Measurements from ENCODE around the gene ANKRD42. TPM values are rescaled to one million over a fixed set of nuclear protein-coding genes. Genes with fewer than 3 reads are reported as not detected.

Gene ANKRD42
- total and polyA plus RNA-seq, 9 of the 15 experiments (the other 6 are each of a cell fraction or from before 2014, with no cell fraction given), result 2.8 to 9.1 (median 6.1) TPM

DNA sequence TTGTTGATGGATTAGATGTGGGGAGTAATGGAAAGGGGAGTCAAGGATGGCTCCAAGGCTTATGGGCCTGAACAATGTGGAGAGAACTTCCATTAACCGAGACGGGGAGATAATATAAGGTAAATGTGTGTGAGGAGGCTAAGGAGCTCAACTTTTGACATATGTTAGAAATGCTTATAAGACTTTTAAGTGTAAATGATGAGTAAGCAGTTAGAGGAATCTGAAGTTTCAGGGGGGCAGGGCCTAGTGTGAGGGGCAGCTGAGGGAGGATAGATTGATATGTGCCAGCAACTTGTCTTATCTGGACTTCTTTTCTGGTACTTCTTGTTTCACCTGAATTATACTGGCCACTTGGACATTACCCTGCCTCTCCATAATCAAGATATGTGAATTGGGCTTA, 29.9 kb downstream of the ANKRD42 start:
- Histone ChIP-seq H4K20me1 (replicated peaks; ENCODE audit: control insufficient read depth, insufficient read depth, low read length) (no peaks in the 10 kb centered on the region), H2AFZ (ENCODE audit: low read depth, low read length) (no peak overlapping the region), H3K27ac (ENCODE audit: extremely low read depth, low read depth, low read length) (no peak overlapping the region), H3K79me2 (ENCODE audit: control insufficient read depth, insufficient read depth, low read length) (no peaks in the 10 kb centered on the region), H3K4me3 (no peak overlapping the region), H3K9ac (ENCODE audit: insufficient read depth in 1 of 2, low read depth in 2 of 2, low read length in 2 of 2) (no peak overlapping the region), H3K36me3 (ENCODE audit: control insufficient read depth, insufficient read depth, low read length) (no peaks in the 10 kb centered on the region), H3K4me1 (replicated peaks in 1 of 2; ENCODE audit: control insufficient read depth in 2 of 2, insufficient read depth in 2 of 2, low read length in 2 of 2) (no peaks in the 10 kb centered on the region), H3K4me2 (ENCODE audit: insufficient read depth, low read length) (no peak overlapping the region), H3K9me3 (replicated peaks; ENCODE audit: control insufficient read depth, insufficient read depth, low read depth, low read length) (0 out of 2 replicates have a peak, but pooled peaks cover 1% of the 10 kb centered on the region), H3K9me1 (ENCODE audit: control insufficient read depth, insufficient read depth, low read length) (no peaks in the 10 kb centered on the region), H3K27me3 (ENCODE audit: control insufficient read depth in 2 of 2, insufficient read depth in 2 of 2, low read length in 2 of 2) (0 out of 5 replicates have a peak, but pooled peaks cover 2 to 6% of the 10 kb centered on the region in 2 experiments)
- DNase-seq (ENCODE audit: extremely low read depth in 1 of 4, low spot score in 3 of 4) (no peak), FAIRE-seq (no peak), ATAC-seq (no peak)
- in situ Hi-C loops (cut with MboI) (no loop called here), intact Hi-C loops (cut with micrococcal nuclease) (no loop called here)
- ChIA-PET POLR2A (interaction anchor here (0.9 kb wide), 1 partner anchor 176 kb away, joined by 3 read pairs; no protein-coding TSS in a partner anchor), CTCF (ENCODE audit: low intra/inter-chr PET ratio) (no interaction called here)
- WGBS (ENCODE audit: insufficient coverage, low coverage, missing lambda C conversion rate), result 12% methylated on average over 2 of the region's 2 CpGs
- no TSS peak for BruUV-seq (replicated peaks)
- TF ChIP-seq SNIP1 (IDR thresholded peaks at IDR 0.05; ENCODE audit: low read depth), result no peak
- no peak for TF ChIP-seq HDGF (IDR thresholded peaks at IDR 0.05)
- no peak for TF ChIP-seq ZNF274 (IDR thresholded peaks at IDR 0.05; ENCODE audit: borderline replicate concordance, low read depth, low read length)
- TF ChIP-seq MAFG (tag; conservative IDR thresholded peaks at IDR 0.05), result peak; percentile 73
- TF ChIP-seq MAFK (IDR thresholded peaks at IDR 0.05; ENCODE audit: low read length), result peak; percentile 60; the same call in 1 of the 2 replicates
- TF ChIP-seq, protein P1, sequence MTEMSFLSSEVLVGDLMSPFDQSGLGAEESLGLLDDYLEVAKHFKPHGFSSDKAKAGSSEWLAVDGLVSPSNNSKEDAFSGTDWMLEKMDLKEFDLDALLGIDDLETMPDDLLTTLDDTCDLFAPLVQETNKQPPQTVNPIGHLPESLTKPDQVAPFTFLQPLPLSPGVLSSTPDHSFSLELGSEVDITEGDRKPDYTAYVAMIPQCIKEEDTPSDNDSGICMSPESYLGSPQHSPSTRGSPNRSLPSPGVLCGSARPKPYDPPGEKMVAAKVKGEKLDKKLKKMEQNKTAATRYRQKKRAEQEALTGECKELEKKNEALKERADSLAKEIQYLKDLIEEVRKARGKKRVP (CRISPR knock-in tag; IDR thresholded peaks at IDR 0.05), result no peak
- TF ChIP-seq, protein P2, sequence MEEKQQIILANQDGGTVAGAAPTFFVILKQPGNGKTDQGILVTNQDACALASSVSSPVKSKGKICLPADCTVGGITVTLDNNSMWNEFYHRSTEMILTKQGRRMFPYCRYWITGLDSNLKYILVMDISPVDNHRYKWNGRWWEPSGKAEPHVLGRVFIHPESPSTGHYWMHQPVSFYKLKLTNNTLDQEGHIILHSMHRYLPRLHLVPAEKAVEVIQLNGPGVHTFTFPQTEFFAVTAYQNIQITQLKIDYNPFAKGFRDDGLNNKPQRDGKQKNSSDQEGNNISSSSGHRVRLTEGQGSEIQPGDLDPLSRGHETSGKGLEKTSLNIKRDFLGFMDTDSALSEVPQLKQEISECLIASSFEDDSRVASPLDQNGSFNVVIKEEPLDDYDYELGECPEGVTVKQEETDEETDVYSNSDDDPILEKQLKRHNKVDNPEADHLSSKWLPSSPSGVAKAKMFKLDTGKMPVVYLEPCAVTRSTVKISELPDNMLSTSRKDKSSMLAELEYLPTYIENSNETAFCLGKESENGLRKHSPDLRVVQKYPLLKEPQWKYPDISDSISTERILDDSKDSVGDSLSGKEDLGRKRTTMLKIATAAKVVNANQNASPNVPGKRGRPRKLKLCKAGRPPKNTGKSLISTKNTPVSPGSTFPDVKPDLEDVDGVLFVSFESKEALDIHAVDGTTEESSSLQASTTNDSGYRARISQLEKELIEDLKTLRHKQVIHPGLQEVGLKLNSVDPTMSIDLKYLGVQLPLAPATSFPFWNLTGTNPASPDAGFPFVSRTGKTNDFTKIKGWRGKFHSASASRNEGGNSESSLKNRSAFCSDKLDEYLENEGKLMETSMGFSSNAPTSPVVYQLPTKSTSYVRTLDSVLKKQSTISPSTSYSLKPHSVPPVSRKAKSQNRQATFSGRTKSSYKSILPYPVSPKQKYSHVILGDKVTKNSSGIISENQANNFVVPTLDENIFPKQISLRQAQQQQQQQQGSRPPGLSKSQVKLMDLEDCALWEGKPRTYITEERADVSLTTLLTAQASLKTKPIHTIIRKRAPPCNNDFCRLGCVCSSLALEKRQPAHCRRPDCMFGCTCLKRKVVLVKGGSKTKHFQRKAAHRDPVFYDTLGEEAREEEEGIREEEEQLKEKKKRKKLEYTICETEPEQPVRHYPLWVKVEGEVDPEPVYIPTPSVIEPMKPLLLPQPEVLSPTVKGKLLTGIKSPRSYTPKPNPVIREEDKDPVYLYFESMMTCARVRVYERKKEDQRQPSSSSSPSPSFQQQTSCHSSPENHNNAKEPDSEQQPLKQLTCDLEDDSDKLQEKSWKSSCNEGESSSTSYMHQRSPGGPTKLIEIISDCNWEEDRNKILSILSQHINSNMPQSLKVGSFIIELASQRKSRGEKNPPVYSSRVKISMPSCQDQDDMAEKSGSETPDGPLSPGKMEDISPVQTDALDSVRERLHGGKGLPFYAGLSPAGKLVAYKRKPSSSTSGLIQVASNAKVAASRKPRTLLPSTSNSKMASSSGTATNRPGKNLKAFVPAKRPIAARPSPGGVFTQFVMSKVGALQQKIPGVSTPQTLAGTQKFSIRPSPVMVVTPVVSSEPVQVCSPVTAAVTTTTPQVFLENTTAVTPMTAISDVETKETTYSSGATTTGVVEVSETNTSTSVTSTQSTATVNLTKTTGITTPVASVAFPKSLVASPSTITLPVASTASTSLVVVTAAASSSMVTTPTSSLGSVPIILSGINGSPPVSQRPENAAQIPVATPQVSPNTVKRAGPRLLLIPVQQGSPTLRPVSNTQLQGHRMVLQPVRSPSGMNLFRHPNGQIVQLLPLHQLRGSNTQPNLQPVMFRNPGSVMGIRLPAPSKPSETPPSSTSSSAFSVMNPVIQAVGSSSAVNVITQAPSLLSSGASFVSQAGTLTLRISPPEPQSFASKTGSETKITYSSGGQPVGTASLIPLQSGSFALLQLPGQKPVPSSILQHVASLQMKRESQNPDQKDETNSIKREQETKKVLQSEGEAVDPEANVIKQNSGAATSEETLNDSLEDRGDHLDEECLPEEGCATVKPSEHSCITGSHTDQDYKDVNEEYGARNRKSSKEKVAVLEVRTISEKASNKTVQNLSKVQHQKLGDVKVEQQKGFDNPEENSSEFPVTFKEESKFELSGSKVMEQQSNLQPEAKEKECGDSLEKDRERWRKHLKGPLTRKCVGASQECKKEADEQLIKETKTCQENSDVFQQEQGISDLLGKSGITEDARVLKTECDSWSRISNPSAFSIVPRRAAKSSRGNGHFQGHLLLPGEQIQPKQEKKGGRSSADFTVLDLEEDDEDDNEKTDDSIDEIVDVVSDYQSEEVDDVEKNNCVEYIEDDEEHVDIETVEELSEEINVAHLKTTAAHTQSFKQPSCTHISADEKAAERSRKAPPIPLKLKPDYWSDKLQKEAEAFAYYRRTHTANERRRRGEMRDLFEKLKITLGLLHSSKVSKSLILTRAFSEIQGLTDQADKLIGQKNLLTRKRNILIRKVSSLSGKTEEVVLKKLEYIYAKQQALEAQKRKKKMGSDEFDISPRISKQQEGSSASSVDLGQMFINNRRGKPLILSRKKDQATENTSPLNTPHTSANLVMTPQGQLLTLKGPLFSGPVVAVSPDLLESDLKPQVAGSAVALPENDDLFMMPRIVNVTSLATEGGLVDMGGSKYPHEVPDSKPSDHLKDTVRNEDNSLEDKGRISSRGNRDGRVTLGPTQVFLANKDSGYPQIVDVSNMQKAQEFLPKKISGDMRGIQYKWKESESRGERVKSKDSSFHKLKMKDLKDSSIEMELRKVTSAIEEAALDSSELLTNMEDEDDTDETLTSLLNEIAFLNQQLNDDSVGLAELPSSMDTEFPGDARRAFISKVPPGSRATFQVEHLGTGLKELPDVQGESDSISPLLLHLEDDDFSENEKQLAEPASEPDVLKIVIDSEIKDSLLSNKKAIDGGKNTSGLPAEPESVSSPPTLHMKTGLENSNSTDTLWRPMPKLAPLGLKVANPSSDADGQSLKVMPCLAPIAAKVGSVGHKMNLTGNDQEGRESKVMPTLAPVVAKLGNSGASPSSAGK (IDR thresholded peaks at IDR 0.05), result no peak
- peak; percentile 92 for TF ChIP-seq ZNF316 (IDR thresholded peaks at IDR 0.05)
- no peak for TF ChIP-seq ELF2 (CRISPR knock-in tag; IDR thresholded peaks at IDR 0.05)
- TF ChIP-seq ZFP1 (CRISPR knock-in tag; IDR thresholded peaks at IDR 0.05), result no peak
- no peak for TF ChIP-seq ZNF140 (CRISPR knock-in tag; IDR thresholded peaks at IDR 0.05)
- no peak for TF ChIP-seq SMARCA5 (IDR thresholded peaks at IDR 0.05)
